Measurements from ENCODE around the gene ECT2L.
A peak's percentile ranks its signal among the peaks of the same experiment; 100 is the strongest.

Gene ECT2L

DNA sequence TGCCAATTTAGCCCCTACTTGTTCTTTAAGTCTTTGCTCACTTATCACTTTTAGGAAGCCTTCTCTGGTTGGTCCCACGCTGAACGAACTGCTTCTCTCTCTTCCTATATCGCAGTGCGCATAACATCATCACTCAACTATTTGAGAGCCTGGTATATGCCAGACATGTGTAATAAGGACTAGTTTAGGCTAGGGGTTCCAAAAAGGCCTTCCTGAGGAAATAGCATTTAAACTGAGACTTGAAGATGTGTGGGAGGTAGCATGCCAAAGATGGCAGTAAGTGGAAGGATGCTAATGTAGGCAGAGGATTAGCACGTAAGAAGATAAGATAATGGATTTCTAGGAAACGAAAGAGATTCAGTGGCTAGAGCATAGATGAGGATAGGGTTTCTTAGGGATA lies 17.6 kb upstream of the ECT2L start:
- Mint-ChIP-seq H3K36me3 (ENCODE audit: low read depth) (peaks cover 24% of the 10 kb centered on the region), H3K9me3 (no peaks in the 10 kb centered on the region), H3K27ac (no peak overlapping the region), H3K4me1 (peaks cover 2% of the 10 kb centered on the region), H3K4me3 (no peak overlapping the region), H3K27me3 (ENCODE audit: low read depth) (no peaks in the 10 kb centered on the region)
- TF ChIP-seq, protein P1, sequence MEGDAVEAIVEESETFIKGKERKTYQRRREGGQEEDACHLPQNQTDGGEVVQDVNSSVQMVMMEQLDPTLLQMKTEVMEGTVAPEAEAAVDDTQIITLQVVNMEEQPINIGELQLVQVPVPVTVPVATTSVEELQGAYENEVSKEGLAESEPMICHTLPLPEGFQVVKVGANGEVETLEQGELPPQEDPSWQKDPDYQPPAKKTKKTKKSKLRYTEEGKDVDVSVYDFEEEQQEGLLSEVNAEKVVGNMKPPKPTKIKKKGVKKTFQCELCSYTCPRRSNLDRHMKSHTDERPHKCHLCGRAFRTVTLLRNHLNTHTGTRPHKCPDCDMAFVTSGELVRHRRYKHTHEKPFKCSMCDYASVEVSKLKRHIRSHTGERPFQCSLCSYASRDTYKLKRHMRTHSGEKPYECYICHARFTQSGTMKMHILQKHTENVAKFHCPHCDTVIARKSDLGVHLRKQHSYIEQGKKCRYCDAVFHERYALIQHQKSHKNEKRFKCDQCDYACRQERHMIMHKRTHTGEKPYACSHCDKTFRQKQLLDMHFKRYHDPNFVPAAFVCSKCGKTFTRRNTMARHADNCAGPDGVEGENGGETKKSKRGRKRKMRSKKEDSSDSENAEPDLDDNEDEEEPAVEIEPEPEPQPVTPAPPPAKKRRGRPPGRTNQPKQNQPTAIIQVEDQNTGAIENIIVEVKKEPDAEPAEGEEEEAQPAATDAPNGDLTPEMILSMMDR (IDR thresholded peaks at IDR 0.05; ENCODE audit: unreplicated experiment in 3 of 3) = no peak

DNA sequence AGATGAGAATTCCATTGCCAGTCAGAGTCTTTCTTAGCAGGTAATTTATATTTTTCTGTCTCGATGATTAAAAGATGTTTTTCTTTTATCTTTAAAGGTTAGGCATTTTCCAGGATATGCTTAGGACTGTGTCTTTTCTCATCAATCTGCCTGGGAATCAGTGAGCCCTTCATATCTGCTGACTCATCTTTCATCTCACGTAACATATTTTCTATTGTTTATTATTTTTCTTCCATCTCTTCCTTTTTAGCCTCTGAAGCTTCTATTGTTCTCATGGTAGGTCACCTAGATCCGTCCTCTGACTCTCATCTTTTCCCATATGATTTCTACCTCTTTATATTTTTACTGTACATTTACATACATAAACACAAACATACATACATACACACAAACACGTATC lies 13.6 kb upstream of the ECT2L start:
- Mint-ChIP-seq H3K9me3 (no peaks in the 10 kb centered on the region), H3K4me1 (no peaks in the 10 kb centered on the region), H3K27me3 (ENCODE audit: low read depth) (no peaks in the 10 kb centered on the region)

DNA sequence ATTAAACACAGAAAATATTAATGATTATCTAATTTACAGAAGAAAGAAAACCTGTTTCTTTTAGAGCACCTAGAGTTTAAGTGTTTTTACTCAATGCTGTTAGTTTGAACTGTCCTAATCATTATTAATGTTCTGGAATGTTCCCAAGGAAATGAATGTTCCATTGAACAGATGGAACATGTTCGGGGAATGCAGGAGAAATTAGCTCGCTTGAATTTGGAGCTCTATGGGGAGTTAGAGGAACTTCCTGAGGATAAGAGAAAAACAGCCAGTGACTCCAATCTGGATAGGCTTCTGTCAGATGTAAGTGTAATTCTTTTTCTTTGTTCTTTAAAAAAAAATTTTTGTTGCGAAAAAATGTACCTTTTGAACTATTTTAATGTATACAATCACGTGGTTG lies 10.8 kb upstream of the ECT2L start:
- Mint-ChIP-seq H3K27me3 (ENCODE audit: low read depth) (no peaks in the 10 kb centered on the region), H3K27ac (no peak overlapping the region), H3K9me3 (no peaks in the 10 kb centered on the region), H3K4me1 (no peaks in the 10 kb centered on the region), H3K4me3 (no peak overlapping the region), H3K36me3 (ENCODE audit: low read depth) (peaks cover 26% of the 10 kb centered on the region)
- TF ChIP-seq, protein P1 (IDR thresholded peaks at IDR 0.05; ENCODE audit: unreplicated experiment in 3 of 3) = no peak

More for the DNA sequence above, 13.6 kb upstream of the ECT2L start:
- Mint-ChIP-seq H3K27ac (no peak overlapping the region), H3K4me3 (no peak overlapping the region), H3K36me3 (ENCODE audit: low read depth) (peaks cover 28% of the 10 kb centered on the region)
- TF ChIP-seq, protein P1 (IDR thresholded peaks at IDR 0.05; ENCODE audit: unreplicated experiment in 3 of 3) = no peak

DNA sequence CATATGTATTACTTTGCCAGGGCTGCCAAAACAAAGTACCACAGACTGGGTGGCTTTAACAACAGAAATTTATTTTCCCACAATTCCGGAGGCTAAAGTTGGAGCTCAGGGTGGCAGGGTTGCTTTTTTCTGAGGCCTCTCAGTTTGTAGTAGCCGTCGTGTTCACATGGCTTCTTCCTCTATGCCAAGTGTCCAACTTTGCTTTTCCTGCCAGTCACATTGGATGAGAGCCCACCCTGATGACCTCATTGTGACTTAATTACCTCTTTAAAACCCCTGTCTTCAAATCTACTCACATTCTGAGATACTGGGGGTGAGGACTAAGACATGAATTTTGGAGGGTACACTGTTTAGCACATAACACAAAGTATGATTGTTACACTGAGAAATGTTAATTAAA lies 9.9 kb upstream of the ECT2L start:
- H3K4me3 Mint-ChIP-seq = no peak overlapping the region
- peaks cover 27% of the 10 kb centered on the region for H3K36me3 Mint-ChIP-seq (ENCODE audit: low read depth)
- no peaks in the 10 kb centered on the region for H3K9me3 Mint-ChIP-seq
- H3K27ac Mint-ChIP-seq = no peak overlapping the region
- TF ChIP-seq, protein P1 (IDR thresholded peaks at IDR 0.05; ENCODE audit: unreplicated experiment in 3 of 3) = no peak
- no peaks in the 10 kb centered on the region for H3K27me3 Mint-ChIP-seq (ENCODE audit: low read depth)
- no peaks in the 10 kb centered on the region for H3K4me1 Mint-ChIP-seq

DNA sequence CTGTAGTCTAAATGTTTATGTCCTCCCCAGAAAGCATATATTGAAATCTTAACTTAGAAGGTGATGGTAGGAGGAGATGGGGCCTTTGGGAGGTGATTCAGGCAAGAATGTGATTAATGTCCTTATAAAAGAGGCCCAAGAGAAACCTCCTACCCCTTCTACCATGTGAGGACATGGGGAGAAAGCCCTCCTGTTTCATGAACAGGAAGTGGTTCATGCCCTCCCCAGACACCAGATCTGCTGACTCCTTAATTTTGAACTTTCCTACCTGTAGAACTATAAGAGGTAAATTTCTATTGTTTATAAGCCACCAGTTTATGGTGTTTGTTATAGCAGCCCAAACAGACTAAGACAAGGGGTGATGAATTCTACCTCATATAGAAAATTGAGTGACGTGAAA lies 8.7 kb upstream of the ECT2L start:
- no peak overlapping the region for H3K27ac Mint-ChIP-seq
- peaks cover 30% of the 10 kb centered on the region for H3K36me3 Mint-ChIP-seq (ENCODE audit: low read depth)
- H3K4me1 Mint-ChIP-seq = no peaks in the 10 kb centered on the region

DNA sequence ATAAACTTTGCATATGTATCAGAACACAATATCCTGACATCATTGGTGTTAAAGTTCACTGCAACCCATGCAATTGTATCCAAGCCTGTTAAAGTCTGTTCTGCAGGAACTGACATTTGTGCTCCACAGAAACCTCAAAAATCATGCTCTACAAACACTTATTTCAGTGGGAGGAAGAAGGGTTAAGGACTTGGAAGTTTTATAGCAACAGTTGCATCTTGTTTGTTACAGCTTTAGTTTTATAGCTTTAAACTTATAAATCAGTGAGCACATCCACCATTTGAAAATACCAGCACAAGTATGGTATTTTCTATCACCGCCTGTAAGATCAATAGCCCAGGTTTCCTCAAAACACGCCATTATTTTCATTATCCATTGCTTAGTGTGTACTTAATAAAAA lies 884 bp downstream of the ECT2L start:
- H3K27ac Mint-ChIP-seq = no peak overlapping the region
- H3K4me1 Mint-ChIP-seq = no peaks in the 10 kb centered on the region
- TF ChIP-seq, protein P1 (IDR thresholded peaks at IDR 0.05; ENCODE audit: unreplicated experiment in 3 of 3) = no peak
- peaks cover 14% of the 10 kb centered on the region for H3K27me3 Mint-ChIP-seq (ENCODE audit: low read depth)
- peak overlapping the region in 2 of 3 experiments; percentile 9 to 21 for H3K4me3 Mint-ChIP-seq
- H3K36me3 Mint-ChIP-seq (ENCODE audit: low read depth) = peaks cover 1% of the 10 kb centered on the region
- no peaks in the 10 kb centered on the region for H3K9me3 Mint-ChIP-seq

More for the DNA sequence above, 8.7 kb upstream of the ECT2L start:
- no peaks in the 10 kb centered on the region for H3K9me3 Mint-ChIP-seq
- TF ChIP-seq, protein P1 (IDR thresholded peaks at IDR 0.05; ENCODE audit: unreplicated experiment in 3 of 3) = no peak
- H3K27me3 Mint-ChIP-seq (ENCODE audit: low read depth) = no peaks in the 10 kb centered on the region
- H3K4me3 Mint-ChIP-seq = no peak overlapping the region

All from nephron (organoid).